Measurements from ENCODE around the gene TSSK2. TPM values are rescaled to one million over a fixed set of nuclear protein-coding genes. Genes with fewer than 3 reads are reported as not detected.

Gene TSSK2
- total and polyA plus RNA-seq, 2 experiments from 2014 or later = not detected

- H3K36me3 ChIP-seq = no peaks in the 10 kb centered on the region
- no peak overlapping the region for H3K4me3 ChIP-seq
- no peaks in the 10 kb centered on the region for H3K9me3 ChIP-seq (ENCODE audit: low read depth)
- peaks cover 8% of the 10 kb centered on the region for H3K4me1 ChIP-seq (ENCODE audit: low read depth)
- H3K27me3 ChIP-seq = no peaks in the 10 kb centered on the region
- H3K27ac ChIP-seq = no peak overlapping the region
- DNase-seq (ENCODE audit: low read depth in 1 of 2, low spot score in 1 of 2) = no peak
- TF ChIP-seq CTCF (IDR thresholded peaks at IDR 0.05; ENCODE audit: low read depth, low read length) = no peak
These were observed 50.8 kb downstream of the TSSK2 start for GRCh38 chr22:19181786-19182471.

Other genes with a start within 250 kb of the TSSK2 start
- gene DGCR6, start 225.0 kb upstream of the TSSK2 start, total RNA-seq = 22.3 and 26.2 TPM in 2 replicates
- 41.4 and 44.8 TPM in 2 replicates for gene DGCR6, start 225.0 kb upstream of the TSSK2 start, polyA plus RNA-seq
- 2.1 and 7.1 TPM in 2 replicates for gene PRODH, start 195.0 kb upstream of the TSSK2 start, total RNA-seq
- 3.4 and 5.1 TPM in 2 replicates for gene PRODH, start 195.0 kb upstream of the TSSK2 start, polyA plus RNA-seq
- 82.1 and 82.9 TPM in 2 replicates for gene DGCR2, start 8.9 kb upstream of the TSSK2 start, total RNA-seq
- 63.9 and 65.8 TPM in 2 replicates for gene DGCR2, start 8.9 kb upstream of the TSSK2 start, polyA plus RNA-seq
- gene ESS2, start 13.3 kb downstream of the TSSK2 start, total RNA-seq = 23.5 and 26.2 TPM in 2 replicates
- 9.3 and 13.2 TPM in 2 replicates for gene ESS2, start 13.3 kb downstream of the TSSK2 start, polyA plus RNA-seq
- not detected in 2 replicates for gene GSC2, start 19.0 kb downstream of the TSSK2 start, total RNA-seq
- gene GSC2, start 19.0 kb downstream of the TSSK2 start, polyA plus RNA-seq = not detected in 2 replicates
- gene SLC25A1, start 47.4 kb downstream of the TSSK2 start, total RNA-seq = 140 and 196 TPM in 2 replicates
- gene SLC25A1, start 47.4 kb downstream of the TSSK2 start, polyA plus RNA-seq = 192 and 238 TPM in 2 replicates
- gene CLTCL1, start 160.4 kb downstream of the TSSK2 start, total RNA-seq = 7.2 and 12.2 TPM in 2 replicates
- gene CLTCL1, start 160.4 kb downstream of the TSSK2 start, polyA plus RNA-seq = 3.9 and 7.5 TPM in 2 replicates